Measurements from ENCODE around the gene GALNT13.

The GALNT13 gene

GRCh38 chr2:154231021-154231420 lies 359.3 kb downstream of the GALNT13 start:
- Histone ChIP-seq H3K27me3 (ENCODE audit: insufficient read depth, low read depth) (no peaks in the 10 kb centered on the region), H2AFZ (ENCODE audit: low read depth) (no peak overlapping the region), H3K9ac (no peak overlapping the region), H3K4me1 (ENCODE audit: low read depth, poor library complexity, severe bottlenecking) (no peaks in the 10 kb centered on the region), H4K20me1 (ENCODE audit: insufficient read depth) (no peaks in the 10 kb centered on the region), H3K4me3 (IDR thresholded peaks at IDR 0.05; ENCODE audit: insufficient read depth, low read depth, low read length) (no peak overlapping the region), H3K4me2 (no peak overlapping the region), H3K79me2 (ENCODE audit: insufficient read depth, low read depth) (no peaks in the 10 kb centered on the region), H3K27ac (no peak overlapping the region), H3K36me3 (ENCODE audit: insufficient read depth) (no peaks in the 10 kb centered on the region)
- TF ChIP-seq, protein P1, sequence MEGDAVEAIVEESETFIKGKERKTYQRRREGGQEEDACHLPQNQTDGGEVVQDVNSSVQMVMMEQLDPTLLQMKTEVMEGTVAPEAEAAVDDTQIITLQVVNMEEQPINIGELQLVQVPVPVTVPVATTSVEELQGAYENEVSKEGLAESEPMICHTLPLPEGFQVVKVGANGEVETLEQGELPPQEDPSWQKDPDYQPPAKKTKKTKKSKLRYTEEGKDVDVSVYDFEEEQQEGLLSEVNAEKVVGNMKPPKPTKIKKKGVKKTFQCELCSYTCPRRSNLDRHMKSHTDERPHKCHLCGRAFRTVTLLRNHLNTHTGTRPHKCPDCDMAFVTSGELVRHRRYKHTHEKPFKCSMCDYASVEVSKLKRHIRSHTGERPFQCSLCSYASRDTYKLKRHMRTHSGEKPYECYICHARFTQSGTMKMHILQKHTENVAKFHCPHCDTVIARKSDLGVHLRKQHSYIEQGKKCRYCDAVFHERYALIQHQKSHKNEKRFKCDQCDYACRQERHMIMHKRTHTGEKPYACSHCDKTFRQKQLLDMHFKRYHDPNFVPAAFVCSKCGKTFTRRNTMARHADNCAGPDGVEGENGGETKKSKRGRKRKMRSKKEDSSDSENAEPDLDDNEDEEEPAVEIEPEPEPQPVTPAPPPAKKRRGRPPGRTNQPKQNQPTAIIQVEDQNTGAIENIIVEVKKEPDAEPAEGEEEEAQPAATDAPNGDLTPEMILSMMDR (conservative IDR thresholded peaks at IDR 0.05; ENCODE audit: low read depth, low read length), result no peak

- Histone ChIP-seq H3K4me2 (no peak overlapping the region), H3K4me1 (ENCODE audit: low read depth, poor library complexity, severe bottlenecking) (no peaks in the 10 kb centered on the region), H3K27ac (no peak overlapping the region), H3K79me2 (ENCODE audit: insufficient read depth, low read depth) (no peaks in the 10 kb centered on the region), H3K9ac (no peak overlapping the region), H3K4me3 (IDR thresholded peaks at IDR 0.05; ENCODE audit: insufficient read depth, low read depth, low read length) (no peak overlapping the region), H3K36me3 (ENCODE audit: insufficient read depth) (no peaks in the 10 kb centered on the region), H4K20me1 (ENCODE audit: insufficient read depth) (no peaks in the 10 kb centered on the region), H2AFZ (ENCODE audit: low read depth) (no peak overlapping the region), H3K27me3 (ENCODE audit: insufficient read depth, low read depth) (no peaks in the 10 kb centered on the region)
- TF ChIP-seq, protein P1 (conservative IDR thresholded peaks at IDR 0.05; ENCODE audit: low read depth, low read length), result no peak
These were observed 361.5 kb downstream of the GALNT13 start for GRCh38 chr2:154233231-154233630.

DNA sequence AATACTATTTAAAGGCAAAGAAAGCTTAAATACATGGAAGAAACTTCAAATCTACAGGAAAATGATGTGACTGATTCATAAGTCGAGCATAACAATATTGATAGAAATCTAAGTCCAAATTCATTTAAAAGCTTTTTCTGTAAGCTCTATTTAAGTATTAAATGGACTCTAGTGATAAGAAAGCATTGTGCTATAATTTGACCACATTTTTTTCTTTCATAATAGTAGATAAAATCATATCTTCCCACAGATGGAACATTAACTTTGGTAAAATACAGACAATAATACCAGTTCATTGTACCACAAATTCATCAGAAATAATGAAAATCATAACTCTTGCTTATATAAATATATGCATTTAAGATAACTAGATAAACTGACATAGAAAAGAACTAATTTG lies 366.5 kb downstream of the GALNT13 start:
- no peaks in the 10 kb centered on the region for H3K36me3 ChIP-seq (ENCODE audit: insufficient read depth)
- no peak overlapping the region for H3K4me2 ChIP-seq
- H2AFZ ChIP-seq (ENCODE audit: low read depth), result no peak overlapping the region
- no peak overlapping the region for H3K27ac ChIP-seq
- no peaks in the 10 kb centered on the region for H3K27me3 ChIP-seq (ENCODE audit: insufficient read depth, low read depth)
- H4K20me1 ChIP-seq (ENCODE audit: insufficient read depth), result no peaks in the 10 kb centered on the region
- no peaks in the 10 kb centered on the region for H3K4me1 ChIP-seq (ENCODE audit: low read depth, poor library complexity, severe bottlenecking)
- TF ChIP-seq, protein P1 (conservative IDR thresholded peaks at IDR 0.05; ENCODE audit: low read depth, low read length), result no peak
- no peak overlapping the region for H3K4me3 ChIP-seq (IDR thresholded peaks at IDR 0.05; ENCODE audit: insufficient read depth, low read depth, low read length)
- H3K9ac ChIP-seq, result no peak overlapping the region
- no peaks in the 10 kb centered on the region for H3K79me2 ChIP-seq (ENCODE audit: insufficient read depth, low read depth)

GRCh38 chr2:154240316-154240715 lies 368.6 kb downstream of the GALNT13 start:
- TF ChIP-seq, protein P1 (conservative IDR thresholded peaks at IDR 0.05; ENCODE audit: low read depth, low read length), result no peak
- Histone ChIP-seq H3K79me2 (ENCODE audit: insufficient read depth, low read depth) (no peaks in the 10 kb centered on the region), H2AFZ (ENCODE audit: low read depth) (no peak overlapping the region), H3K27ac (no peak overlapping the region), H3K27me3 (ENCODE audit: insufficient read depth, low read depth) (no peaks in the 10 kb centered on the region), H3K4me2 (no peak overlapping the region), H3K36me3 (ENCODE audit: insufficient read depth) (no peaks in the 10 kb centered on the region), H3K9ac (no peak overlapping the region), H4K20me1 (ENCODE audit: insufficient read depth) (no peaks in the 10 kb centered on the region), H3K4me1 (ENCODE audit: low read depth, poor library complexity, severe bottlenecking) (no peaks in the 10 kb centered on the region), H3K4me3 (IDR thresholded peaks at IDR 0.05; ENCODE audit: insufficient read depth, low read depth, low read length) (no peak overlapping the region)
